K562 (cell line): Measurements from ENCODE around the gene NUP107. TPM values are rescaled to one million over a fixed set of nuclear protein-coding genes. Genes with fewer than 3 reads are reported as not detected.

Source experiments
- C11orf30 ChIP-seq: fragments of 450-650 bp; IDR thresholded peaks from 2 replicates; pipeline ENCODE4 v1.6.1; 2016; ENCODE audit warnings: low read depth, mild to moderate bottlenecking
- E2F6 ChIP-seq, 2 experiments: IDR thresholded peaks; 2 replicates each; pipeline ENCODE4 v1.6.1; 2011; ENCODE audit warnings: borderline replicate concordance in 1 of 2, control low read depth in 1 of 2, low read depth in 1 of 2, low read length in 1 of 2, mild to moderate bottlenecking in 1 of 2, mixed read lengths in 1 of 2, moderate library complexity in 1 of 2; ENCODE audit not compliant: insufficient read depth in 1 of 2, insufficient read length in 1 of 2, poor library complexity in 1 of 2, severe bottlenecking in 1 of 2; ENCODE audit errors: extremely low read depth in 1 of 2
- ESRRA ChIP-seq: fragments of 450-650 bp; IDR thresholded peaks from 2 replicates; pipeline ENCODE4 v1.6.1; 2014; ENCODE audit warnings: low read depth, mild to moderate bottlenecking, moderate library complexity, borderline replicate concordance
- HNRNPK ChIP-seq: fragments of 200-400 bp; formaldehyde crosslinking; IDR thresholded peaks from one replicate; pipeline ENCODE4 v1.6.1; 2018; ENCODE audit warnings: mild to moderate bottlenecking, low read depth, low read length; ENCODE audit not compliant: poor library complexity, severe bottlenecking
- ILK ChIP-seq: fragments of 450-650 bp; IDR thresholded peaks from 2 replicates; pipeline ENCODE4 v1.6.1; 2016; ENCODE audit warnings: missing genetic modification characterization, low read depth, mild to moderate bottlenecking, missing compliant biosample characterization, moderate library complexity, borderline replicate concordance
- NCOR1 ChIP-seq: fragments of 450-650 bp; IDR thresholded peaks from 2 replicates; pipeline ENCODE4 v1.6.1; 2016; ENCODE audit warnings: mild to moderate bottlenecking, moderate library complexity
- NFRKB ChIP-seq: fragments of 450-650 bp; IDR thresholded peaks from 2 replicates; pipeline ENCODE4 v1.6.1; 2016; ENCODE audit warnings: low read depth
- NONO ChIP-seq, 2 experiments: fragments of 200-400 bp in 1 of 2; fragments of 450-650 bp in 1 of 2; formaldehyde crosslinking in 1 of 2; IDR thresholded peaks; 2 replicates each; pipeline ENCODE4 v1.6.1; 2017; ENCODE audit warnings: low read depth in 2 of 2, mild to moderate bottlenecking in 2 of 2, moderate library complexity in 2 of 2, low read length in 1 of 2
- POLR2AphosphoS5 ChIP-seq: IDR thresholded peaks from 2 replicates; pipeline ENCODE4 v1.6.1; 2011; ENCODE audit warnings: mild to moderate bottlenecking, low read depth, low read length, moderate library complexity; ENCODE audit not compliant: control insufficient read depth, insufficient read depth
- PRMT5 ChIP-seq: sonication (generic); formaldehyde crosslinking; IDR thresholded peaks from 2 replicates; pipeline ENCODE4 v1.5.0; 2020; ENCODE audit warnings: missing genetic modification reagents
- RAD51 ChIP-seq: fragments of 450-650 bp; IDR thresholded peaks from 2 replicates; pipeline ENCODE4 v1.7.1; 2016; ENCODE audit warnings: low read depth, mild to moderate bottlenecking, borderline replicate concordance
- RBM22 ChIP-seq: fragments of 200-400 bp; formaldehyde crosslinking; IDR thresholded peaks from 2 replicates; pipeline ENCODE4 v1.6.1; 2018; ENCODE audit warnings: low read length, low read depth; ENCODE audit not compliant: poor library complexity, severe bottlenecking
- RFX7 ChIP-seq: fragments of 250-450 bp; sonication (Bioruptor Pico); IDR thresholded peaks from 2 replicates; pipeline ENCODE4 v1.5.1; 2021; ENCODE audit warnings: mild to moderate bottlenecking
- SIX5 ChIP-seq, 2 experiments: IDR thresholded peaks; 2 replicates each; pipeline ENCODE4 v1.6.1; 2011; ENCODE audit warnings: low read length in 2 of 2, borderline replicate concordance in 1 of 2, low read depth in 1 of 2, mild to moderate bottlenecking in 1 of 2, moderate library complexity in 1 of 2; ENCODE audit not compliant: insufficient read depth in 1 of 2
- SRSF3 ChIP-seq: fragments of 200-400 bp; formaldehyde crosslinking; IDR thresholded peaks from 2 replicates; pipeline ENCODE4 v1.6.1; 2016; ENCODE audit warnings: mild to moderate bottlenecking, low read length, moderate library complexity; ENCODE audit not compliant: insufficient read depth
- ZBED1 ChIP-seq: IDR thresholded peaks from 2 replicates; pipeline ENCODE4 v1.6.1; 2014
- ZNF584 ChIP-seq: fragments of 200-800 bp; sonication (Bioruptor generic); IDR thresholded peaks from 2 replicates; pipeline ENCODE4 v1.6.1; 2016; ENCODE audit warnings: low read depth, mild to moderate bottlenecking, missing genetic modification characterization, missing compliant biosample characterization
- polyA plus RNA-seq, 8 experiments: library from polyadenylated mRNA; depleted of rRNA in 4 of 8; stranded (reverse) in 5 of 8; unstranded in 3 of 8; fragments of >200 nt; fragmentation: Nextera tagmentation in 2 of 8; fragmentation: Illumina TruSeq in 1 of 8; extraction: Ambion mirVana in 2 of 8; extraction: Trizol in 1 of 8; gene quantifications; 2 replicates each; pipeline versions ENCODE4 v1.2.1 to v1.2.3, GENCODE V29; 2011 to 2014; ENCODE audit warnings: inconsistent platforms in 1 of 8, missing spikeins in 1 of 8
- total RNA-seq, 7 experiments: library from RNA; depleted of rRNA in 6 of 7; stranded (reverse); fragments of >200 nt in 6 of 7; fragmentation: Illumina TruSeq in 2 of 7; extraction: Trizol in 2 of 7; gene quantifications; 2 replicates each; pipeline versions ENCODE4 v1.2.1 to v1.2.3, GENCODE V29; 2011 to 2021; ENCODE audit warnings: low replicate concordance in 1 of 7
- TF ChIP-seq, protein P1 (sequence below): sonication (generic); formaldehyde crosslinking; IDR thresholded peaks from 2 replicates; pipeline ENCODE4 v1.4.0; 2020; ENCODE audit warnings: mild to moderate bottlenecking, missing genetic modification reagents
- TF ChIP-seq, protein P2 (sequence below): IDR thresholded peaks from 3 replicates; pipeline ENCODE4 v1.6.1; 2011; ENCODE audit warnings: borderline replicate concordance, mild to moderate bottlenecking, moderate library complexity; ENCODE audit not compliant: insufficient read length; ENCODE audit errors: extremely low read depth
- TF ChIP-seq, protein P3 (sequence below): fragments of 450-650 bp; formaldehyde crosslinking; IDR thresholded peaks from 2 replicates; pipeline ENCODE4 v1.4.0; 2022; ENCODE audit warnings: mild to moderate bottlenecking, moderate library complexity

The NUP107 gene
- total and polyA plus RNA-seq, 9 of the 15 experiments (the other 6 are each of a cell fraction or from before 2014, with no cell fraction given) = 129 to 277 (median 199) TPM

GRCh38 chr12:68745904-68746571 is 59.3 kb downstream of the NUP107 start, which contains the start of gene SLC35E3 (continued):
- TF ChIP-seq, protein P1, sequence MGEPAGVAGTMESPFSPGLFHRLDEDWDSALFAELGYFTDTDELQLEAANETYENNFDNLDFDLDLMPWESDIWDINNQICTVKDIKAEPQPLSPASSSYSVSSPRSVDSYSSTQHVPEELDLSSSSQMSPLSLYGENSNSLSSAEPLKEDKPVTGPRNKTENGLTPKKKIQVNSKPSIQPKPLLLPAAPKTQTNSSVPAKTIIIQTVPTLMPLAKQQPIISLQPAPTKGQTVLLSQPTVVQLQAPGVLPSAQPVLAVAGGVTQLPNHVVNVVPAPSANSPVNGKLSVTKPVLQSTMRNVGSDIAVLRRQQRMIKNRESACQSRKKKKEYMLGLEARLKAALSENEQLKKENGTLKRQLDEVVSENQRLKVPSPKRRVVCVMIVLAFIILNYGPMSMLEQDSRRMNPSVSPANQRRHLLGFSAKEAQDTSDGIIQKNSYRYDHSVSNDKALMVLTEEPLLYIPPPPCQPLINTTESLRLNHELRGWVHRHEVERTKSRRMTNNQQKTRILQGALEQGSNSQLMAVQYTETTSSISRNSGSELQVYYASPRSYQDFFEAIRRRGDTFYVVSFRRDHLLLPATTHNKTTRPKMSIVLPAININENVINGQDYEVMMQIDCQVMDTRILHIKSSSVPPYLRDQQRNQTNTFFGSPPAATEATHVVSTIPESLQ = no peak
- no peak for TF ChIP-seq NONO (IDR thresholded peaks at IDR 0.05; ENCODE audit: low read depth in 2 of 2, low read length in 1 of 2)
- TF ChIP-seq NFRKB = no peak
- TF ChIP-seq, protein P2, sequence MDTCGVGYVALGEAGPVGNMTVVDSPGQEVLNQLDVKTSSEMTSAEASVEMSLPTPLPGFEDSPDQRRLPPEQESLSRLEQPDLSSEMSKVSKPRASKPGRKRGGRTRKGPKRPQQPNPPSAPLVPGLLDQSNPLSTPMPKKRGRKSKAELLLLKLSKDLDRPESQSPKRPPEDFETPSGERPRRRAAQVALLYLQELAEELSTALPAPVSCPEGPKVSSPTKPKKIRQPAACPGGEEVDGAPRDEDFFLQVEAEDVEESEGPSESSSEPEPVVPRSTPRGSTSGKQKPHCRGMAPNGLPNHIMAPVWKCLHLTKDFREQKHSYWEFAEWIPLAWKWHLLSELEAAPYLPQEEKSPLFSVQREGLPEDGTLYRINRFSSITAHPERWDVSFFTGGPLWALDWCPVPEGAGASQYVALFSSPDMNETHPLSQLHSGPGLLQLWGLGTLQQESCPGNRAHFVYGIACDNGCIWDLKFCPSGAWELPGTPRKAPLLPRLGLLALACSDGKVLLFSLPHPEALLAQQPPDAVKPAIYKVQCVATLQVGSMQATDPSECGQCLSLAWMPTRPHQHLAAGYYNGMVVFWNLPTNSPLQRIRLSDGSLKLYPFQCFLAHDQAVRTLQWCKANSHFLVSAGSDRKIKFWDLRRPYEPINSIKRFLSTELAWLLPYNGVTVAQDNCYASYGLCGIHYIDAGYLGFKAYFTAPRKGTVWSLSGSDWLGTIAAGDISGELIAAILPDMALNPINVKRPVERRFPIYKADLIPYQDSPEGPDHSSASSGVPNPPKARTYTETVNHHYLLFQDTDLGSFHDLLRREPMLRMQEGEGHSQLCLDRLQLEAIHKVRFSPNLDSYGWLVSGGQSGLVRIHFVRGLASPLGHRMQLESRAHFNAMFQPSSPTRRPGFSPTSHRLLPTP = no peak
- TF ChIP-seq, protein P3, sequence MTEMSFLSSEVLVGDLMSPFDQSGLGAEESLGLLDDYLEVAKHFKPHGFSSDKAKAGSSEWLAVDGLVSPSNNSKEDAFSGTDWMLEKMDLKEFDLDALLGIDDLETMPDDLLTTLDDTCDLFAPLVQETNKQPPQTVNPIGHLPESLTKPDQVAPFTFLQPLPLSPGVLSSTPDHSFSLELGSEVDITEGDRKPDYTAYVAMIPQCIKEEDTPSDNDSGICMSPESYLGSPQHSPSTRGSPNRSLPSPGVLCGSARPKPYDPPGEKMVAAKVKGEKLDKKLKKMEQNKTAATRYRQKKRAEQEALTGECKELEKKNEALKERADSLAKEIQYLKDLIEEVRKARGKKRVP (CRISPR knock-in tag) = 0 out of 2 replicates have a peak, but pooled peaks have one; percentile 44
- no peak for TF ChIP-seq ILK (tag)
- peak; percentile 73 for TF ChIP-seq POLR2AphosphoS5
- no peak; the same call in 1 of the 2 replicates for TF ChIP-seq NCOR1
- TF ChIP-seq ZNF584 = no peak
- peak; percentile 66; the same call in 1 of the 2 replicates for TF ChIP-seq ESRRA
- no peak for TF ChIP-seq HNRNPK
- TF ChIP-seq ZBED1 = peak; percentile 70
- TF ChIP-seq PRMT5 (CRISPR knock-in tag) = no peak
- TF ChIP-seq RAD51 = peak; percentile 95
- TF ChIP-seq RBM22 = peak; percentile 87
- TF ChIP-seq RFX7 (CRISPR knock-in tag) = no peak
- no peak for TF ChIP-seq SRSF3
- TF ChIP-seq E2F6 (IDR thresholded peaks at IDR 0.05; ENCODE audit: borderline replicate concordance in 1 of 2, extremely low read depth in 1 of 2, insufficient read depth in 1 of 2, insufficient read length in 1 of 2, low read depth in 1 of 2, low read length in 1 of 2, poor library complexity in 1 of 2, severe bottlenecking in 1 of 2) = peak; percentile 78 to 89
- TF ChIP-seq C11orf30 = no peak
- peak; percentile 48 to 52; a peak in 3 of 4 replicates for TF ChIP-seq SIX5 (IDR thresholded peaks at IDR 0.05; ENCODE audit: borderline replicate concordance in 1 of 2, insufficient read depth in 1 of 2, low read depth in 1 of 2, low read length in 2 of 2)
